NCI-H526 treated with DMSO at 0.1 percent for 48 hours (cell line): Measurements from ENCODE around the gene CD47.

Source experiments
- DNase-seq: peaks from one replicate; lab custom pipeline; 2025; lab: John Stamatoyannopoulos, UW

CD47 gene

DNA sequence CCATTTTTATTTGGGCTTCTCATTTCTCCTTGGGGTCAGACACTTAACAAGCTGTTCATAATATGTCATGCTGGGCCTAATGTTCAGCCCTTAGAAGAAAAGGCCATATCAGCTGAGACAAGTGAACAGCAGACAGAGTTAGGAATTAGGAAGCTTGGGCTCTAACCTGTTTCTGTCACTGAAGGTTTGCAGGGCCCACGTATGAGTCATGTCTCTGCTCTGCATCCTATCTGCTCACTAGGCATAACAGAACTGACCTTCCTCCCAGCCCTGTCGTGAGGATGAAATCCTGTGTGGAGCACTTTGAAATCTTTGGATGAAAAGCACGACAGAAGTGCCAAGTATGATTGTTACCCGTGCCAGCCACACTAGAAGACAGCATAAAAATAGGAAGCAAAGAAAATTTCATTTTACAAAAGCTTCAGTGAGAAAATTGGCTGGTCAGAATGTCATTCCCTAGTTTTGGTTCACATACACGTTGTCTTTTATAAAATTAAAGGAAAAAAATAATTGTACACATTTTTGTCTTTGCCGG, 26.5 kb upstream of the CD47 start:
- DNase-seq, result no peak

DNA sequence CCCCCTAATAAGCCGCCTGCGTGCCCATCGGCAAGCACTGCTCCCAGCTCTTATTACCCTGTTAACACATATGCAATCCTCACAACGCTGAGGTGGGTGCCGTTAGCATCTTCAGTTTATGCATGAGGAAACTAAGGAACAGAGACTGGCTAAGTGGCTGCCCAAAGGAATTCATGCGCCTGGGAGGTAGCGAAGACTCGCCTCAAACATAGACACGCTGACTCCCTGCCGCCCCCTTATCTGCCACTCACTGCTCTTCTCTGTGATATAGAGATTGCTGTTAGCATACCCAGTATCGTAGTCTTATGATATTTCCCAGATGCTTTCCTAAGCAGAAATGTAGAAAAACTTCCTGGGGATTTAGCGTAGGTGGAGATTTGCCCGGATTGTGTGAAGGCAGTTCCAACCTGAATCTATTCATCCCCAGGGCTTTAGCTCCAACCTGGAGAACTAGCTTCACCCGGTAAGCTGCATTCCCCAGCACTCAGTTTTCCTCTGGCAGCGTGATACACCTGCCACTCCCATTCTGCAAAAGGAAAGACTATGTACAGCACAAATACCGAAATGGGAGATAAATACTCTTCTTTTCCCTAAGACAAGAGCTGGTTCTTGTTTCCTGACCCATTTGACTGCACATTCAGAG, 23.7 kb upstream of the CD47 start:
- no peak for DNase-seq

DNA sequence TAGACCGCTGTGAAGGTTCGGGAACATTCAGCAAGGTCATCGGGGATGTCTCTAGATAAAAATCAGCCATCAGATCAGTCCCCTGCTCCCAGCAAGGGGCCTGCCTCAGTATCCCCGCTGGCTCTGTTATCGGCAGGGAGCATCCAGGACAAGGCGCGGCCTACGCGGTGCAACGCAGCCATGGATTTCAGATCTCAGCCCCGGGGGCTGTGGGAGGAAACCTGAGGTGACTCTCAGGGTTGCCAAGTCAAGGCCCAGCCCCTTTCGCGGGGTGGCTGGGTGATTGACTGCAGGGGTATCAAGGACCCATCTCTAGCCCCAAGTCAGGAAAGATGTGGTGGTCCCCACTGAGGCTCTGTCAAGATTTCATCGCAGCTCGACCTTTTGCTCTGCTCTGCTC, 23.1 kb upstream of the CD47 start:
- DNase-seq, result no peak

DNA sequence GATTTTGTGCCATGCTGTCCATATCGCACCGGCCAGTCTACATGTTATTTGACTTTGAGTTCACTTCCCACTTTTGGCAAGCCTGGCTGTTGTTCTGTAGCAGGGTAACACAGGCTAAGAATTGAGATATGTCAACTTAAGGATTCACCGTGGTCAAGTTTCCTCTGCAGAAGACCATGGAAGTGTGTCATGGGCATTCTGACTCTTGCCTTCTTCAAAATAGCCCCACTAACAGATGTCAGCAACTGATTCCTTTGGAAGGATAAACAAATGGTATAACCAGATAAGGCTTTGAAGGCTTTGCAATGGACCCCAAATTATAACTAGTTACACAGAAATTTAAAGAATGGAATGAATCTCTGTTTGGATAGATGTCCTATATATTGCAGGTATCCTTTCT, 20.1 kb upstream of the CD47 start:
- DNase-seq, result no peak

DNA sequence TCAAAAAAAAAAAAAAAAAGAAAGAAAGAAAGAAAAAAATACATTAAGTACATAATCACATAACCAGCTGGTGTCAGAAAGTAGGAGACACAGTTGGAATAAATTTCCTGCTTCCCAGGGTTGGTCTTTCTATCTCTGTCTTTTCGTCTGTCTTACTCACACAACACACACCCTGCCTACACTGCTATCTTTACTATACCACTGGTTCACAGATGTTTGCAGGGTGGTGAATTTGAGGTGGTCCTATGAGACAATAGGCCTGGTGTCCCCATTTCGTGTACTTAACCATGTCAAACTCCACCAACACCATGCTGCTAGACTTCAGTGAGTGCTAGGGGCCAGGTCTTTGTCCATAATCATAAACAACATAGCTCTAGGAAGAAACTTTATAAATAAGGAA, 17.6 kb upstream of the CD47 start:
- DNase-seq, result no peak

DNA sequence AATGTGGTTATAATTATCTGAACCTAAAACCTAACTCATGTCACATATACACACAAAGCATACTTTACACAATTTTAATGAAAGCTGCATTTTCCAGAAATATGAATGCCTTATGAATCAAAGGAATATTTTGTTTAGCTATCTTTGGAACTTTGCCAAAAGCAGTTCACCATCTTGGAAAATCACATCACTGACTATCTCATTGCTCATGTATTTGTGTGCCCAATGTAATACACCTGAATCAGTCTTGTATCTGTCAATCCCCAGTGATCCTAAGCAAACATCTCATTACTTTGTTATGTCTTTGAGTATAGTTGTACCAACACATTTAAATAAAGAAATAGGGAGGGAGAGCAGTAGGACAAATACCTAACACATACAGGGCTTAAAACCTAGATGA, 15.6 kb upstream of the CD47 start:
- no peak for DNase-seq

DNA sequence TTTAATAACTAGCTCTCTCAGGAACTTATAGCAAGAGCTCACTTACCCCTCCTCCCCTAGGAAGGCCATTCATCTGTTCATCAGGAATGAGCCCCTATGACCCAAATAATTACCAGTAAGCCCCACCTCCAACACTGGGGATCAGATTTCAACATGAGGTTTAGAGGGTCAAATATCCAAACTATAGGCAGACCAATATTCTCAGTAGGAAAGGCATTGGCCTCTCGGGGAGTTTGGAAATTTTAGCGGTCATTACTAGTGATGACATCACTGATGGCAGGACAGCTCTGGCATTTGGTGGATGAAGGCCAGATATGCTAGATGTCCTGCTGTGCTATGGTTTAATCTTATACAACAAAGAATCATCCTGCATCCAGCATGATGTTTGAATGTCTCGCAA, 15.2 kb upstream of the CD47 start:
- DNase-seq, result no peak

DNA sequence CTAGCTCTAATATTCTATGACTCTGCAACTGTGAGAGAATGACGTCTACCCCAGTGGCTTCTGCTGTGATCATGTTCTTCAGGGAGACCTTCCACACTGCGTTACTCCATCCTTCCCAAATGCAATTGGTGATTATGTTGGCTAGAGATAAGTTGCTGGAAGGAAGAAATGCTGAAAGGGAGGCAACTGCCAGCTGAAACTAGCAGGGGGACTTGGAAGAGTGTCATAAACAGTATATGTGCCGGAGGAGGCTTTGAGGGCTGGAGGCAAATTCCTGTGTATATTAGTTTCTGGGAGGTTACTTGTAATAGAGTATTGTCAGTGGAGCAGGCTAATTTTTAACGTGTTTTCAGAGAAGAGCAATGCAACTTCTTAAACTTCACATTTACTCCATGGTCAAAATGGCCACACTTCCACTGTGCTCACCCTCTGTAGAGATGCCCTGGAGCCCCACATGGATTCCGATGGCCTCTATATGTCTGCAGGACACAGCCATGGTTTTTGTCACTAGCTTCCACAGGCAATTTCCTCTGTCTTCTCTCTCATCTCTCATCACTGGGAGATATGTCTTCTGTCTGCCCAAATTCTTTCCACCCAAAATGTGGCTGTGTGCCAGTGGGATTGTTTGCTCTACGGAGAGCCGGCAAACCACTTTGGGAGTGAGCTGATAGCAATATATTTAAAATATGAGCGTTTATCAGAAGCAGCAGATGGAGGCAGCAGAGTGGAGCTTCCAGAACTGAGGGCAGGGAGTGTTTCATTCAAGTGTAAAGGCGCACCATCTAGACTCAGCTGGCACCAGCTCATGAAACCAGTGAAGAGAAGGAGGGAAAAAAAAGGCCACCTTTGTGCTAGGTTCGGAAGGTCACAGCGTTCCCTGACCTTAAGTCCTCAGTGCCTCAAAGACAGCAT, 13.3 kb upstream of the CD47 start:
- DNase-seq, result no peak

DNA sequence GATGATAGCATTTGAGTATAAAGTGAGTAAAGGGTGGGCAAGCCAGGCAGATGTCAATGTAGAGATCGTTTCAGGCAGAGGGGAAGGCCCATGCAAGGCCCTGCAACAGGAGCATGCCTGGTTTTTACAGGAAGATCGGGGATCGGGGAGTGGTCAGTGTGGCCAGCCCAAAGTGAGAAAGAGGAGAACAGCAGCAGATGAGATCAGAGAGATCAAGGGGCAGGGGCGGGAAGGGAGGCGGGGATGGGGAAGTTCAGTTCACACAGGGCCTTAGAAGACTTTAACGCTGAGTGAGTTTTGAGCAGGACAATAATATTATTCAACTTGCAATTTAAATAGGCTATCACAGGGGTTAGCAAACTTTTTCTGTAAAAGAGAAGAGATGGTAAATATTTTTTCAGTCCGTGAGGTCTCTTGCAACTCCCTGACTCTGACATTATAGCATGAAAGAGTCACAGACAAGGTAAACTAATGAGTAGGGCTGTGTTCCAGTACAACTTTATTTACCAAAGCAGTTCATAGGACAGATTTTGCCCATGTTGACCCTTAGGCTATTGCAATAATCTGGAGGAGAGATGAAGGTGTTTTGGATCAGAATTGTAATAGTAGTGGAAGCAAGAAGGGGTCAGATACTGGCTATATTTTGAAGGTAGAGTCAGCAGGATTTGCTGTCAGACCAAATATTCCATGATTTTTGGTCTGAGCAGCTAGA, 12.4 kb upstream of the CD47 start:
- no peak for DNase-seq

DNA sequence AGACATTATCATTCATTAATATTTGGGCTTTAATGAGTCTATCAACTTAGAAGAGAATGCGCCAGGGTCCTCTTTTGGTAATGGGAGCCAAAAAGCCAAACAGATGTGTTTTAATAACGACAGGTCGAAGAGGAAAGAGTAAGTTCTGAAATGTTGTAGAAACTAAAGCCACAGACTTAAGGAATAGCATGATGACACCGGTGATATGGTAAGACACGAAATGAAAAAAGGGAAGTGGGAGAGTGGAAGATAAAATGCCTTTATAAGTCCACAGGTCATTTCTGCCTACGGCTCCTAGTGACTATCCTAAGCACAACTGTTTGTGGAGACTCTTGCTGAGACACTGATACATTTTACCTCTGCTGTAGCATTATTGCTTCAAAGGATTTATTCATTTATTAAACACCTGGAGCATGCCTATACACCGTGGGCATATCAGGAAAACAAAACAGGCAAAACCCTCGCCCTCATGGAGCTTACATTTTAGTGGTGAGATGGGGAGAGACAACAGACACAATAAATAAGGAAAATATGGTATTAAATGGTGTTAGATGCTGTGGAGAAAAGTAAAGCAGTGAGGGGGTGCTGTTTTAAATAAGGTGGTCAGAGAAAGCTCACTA, 11.7 kb upstream of the CD47 start:
- DNase-seq, result no peak

DNA sequence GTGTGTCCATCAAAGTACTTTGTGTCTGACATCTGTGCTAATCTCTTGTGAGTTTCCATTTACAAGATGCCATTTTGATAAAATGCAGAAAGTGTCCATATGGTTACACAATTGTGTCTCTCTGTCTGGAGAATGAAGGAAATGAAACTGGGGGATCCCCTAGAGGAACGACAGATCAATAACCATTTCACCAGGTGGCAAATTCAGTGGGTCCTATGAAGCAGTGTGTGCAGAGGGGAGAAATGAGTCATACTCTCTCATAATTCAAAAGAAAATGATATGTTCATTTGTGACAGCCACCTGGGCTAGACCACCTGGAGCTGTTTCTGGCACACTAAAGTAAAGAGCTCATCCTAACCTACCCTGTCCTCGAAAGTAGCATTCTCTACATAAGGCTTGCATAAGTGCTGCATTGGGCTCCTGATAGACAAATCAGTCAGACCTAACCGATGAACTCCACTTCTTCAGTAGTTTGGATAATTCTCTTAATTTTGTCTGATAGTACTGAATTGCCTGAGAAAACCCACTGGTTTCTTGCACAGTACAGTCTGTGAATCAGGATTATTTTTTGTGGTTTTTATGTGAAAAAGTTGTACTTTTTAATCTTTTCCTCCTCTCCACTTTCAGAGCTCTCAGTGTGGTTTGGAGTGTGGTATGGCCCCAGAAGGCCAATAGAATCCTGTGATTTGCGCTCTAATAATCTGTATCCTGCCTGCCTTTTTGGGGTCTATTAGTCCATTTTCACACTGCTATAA, 10.3 kb upstream of the CD47 start:
- DNase-seq, result no peak

DNA sequence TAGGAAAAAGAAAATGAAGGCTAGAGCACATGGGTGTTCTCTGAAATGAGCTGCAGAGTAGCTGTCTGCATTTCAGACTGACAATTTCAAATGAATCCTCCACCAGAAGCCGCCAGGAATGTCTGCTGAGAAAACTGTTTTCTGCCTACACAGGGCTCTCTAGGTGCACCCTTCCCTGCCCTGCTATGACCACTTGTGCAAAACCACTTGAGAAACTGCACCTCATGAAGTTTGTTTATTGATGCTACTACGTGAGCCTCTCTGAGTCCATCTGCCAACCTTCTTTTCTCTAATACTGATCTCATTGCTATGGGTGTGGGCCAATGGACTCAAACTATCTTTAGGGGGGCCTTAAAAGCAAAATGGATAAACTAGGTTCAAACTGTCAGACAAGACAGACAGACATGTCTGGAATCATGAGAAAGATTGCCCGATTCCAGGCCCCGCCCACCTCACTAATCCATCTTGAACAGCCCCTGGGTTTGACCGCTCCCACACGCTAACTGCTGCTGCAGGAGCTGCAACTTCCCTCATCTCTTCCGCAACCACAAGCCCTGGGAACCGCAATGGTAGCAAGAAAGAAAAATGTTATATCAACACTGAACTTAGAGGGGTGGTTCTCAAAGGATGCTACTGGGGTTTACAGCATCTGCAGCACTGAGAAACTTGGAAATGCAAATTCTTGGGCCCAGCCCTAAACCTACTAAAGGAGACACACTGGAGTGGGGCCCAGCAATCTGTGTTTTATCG, 9.0 kb upstream of the CD47 start:
- DNase-seq, result no peak

DNA sequence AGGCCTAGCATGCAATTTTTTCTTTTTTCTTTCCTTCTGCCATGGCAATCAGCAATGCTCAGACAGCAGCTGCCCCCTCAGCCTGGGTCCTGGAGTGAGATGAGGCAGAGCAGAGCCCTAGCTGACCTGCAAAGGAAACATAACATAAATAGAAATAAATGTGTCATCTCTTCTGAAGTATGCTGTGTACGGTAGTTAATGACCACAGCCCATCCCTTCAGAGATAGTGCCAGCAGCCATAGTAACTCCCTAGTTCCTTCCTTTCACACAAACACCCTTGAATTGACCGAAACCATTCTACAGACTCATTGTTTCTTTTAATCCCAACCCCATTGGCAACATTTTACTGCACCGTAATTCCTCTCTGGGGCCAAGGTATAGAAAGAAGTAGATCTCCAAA, 8.4 kb upstream of the CD47 start:
- DNase-seq, result no peak

DNA sequence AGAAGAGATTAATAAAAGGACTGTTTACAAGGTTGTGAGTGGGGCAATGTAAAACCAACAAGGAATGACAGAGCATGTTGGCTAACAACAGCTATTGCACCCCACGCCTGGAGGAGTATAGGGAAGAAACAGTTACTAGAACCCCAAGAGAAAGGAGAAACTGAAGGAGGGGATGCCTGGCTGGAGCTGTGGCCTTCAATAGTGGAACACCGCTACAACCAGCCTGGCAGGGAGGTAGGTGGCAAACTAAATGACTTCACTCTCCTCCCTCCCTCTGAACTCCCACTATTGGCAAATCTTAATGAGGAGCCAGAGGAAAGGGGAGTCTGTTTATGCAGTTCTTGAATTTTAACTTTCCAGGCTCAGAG, 7.2 kb upstream of the CD47 start:
- no peak for DNase-seq

DNA sequence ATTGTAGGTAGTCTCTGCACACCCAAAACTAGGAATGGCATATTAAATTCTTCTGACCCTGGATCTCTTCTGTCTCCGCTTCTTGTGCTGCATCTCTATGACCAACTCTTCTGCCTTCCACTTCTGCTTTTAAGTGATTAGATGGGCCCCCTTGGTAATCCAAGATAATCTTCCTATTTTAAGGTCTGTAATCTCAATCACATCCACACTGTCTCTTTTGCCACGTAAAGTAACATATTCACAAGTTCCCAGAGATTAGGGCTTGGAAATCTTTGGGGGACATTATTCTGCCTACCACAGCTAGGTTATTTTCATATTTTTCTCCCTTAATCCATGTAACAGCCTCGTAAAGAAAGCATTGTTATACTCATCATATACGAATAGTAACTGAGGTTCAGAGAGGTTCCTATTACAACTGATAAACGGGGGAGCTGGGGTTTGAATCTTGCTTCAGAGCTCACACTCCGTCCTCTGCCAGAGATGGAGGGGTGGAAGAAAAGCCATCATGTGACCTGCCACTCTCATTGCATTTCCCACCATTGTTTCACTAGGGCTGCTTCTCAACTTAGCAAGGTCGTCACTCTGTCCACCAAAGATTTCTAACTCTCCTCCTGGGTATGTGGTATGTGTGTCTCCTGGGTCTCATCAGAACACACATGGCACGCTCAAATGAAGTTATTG, 6.6 kb upstream of the CD47 start:
- DNase-seq, result no peak

DNA sequence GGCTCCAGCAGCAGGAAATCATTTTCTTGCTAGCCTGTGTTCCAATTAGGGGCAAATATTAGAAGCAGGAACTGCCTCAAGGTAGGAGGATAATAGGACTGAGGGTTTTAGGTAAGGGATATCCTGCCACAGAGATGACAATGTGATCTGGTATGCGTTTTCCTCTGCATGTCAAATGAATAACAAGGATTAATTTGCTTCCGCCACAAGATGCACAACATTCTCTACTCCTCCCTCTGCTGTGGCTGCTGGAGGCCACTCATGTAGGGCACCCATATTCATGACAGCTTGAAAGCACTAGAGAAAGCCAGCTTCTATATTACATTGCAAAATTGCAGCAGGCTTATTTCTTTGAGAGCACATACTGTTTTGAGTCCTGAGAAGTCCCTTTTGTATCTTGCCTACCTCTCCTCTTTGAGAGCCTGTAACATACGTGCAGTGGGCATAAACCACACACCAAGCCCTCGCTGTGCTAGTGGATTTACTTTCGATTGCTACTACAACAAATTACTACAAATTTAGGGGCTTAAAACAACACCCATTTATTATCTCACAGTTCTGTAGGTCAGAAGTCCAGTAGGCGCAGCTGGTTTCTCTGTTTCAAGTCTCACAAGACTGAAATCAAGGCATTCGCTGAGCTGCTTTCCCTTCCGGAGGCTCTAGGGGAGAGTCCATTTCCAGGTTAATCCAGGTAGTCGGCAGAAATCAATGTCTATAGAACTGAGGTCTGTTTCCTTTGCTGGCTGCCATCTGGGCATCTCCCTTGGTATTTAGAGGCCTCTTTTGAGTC, 5.9 kb upstream of the CD47 start:
- DNase-seq, result no peak

DNA sequence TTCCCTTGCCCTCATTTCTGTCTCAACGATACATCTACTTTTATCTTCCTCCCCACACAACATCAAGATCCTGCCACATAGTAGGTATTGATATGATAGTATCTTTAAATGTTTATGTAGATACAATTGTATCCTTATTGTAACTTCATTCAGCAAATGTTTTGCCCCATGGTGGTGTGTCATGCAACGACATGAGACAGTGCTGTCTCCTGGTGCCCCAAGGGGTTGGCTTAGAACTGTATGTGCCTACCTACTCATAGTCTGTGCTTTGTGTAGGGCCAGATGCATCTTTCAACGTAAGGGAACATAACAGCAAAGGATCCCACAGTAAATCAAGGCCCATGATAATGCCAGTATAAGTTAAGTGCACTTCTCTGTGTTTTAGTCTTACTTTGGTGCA, 2.8 kb upstream of the CD47 start:
- DNase-seq, result no peak

DNA sequence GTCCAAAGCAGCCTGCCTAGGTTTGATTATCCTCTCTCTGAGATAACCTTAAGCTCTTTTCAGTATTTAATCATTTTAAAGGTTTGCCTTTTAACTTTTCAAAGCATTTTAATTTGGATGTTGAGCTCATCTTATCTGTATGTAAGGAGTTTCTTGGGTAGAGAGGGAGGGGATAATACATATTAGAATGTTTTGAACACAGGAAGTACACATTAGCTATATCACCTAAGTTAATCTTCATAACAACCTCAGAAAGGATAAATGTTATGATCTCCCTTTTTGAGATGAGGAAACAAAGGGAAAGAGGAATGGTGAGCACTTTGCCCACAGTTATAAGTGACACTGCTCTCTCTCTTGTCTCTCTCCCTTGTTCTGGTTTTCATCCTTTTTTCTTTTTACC, 2.2 kb upstream of the CD47 start:
- DNase-seq, result no peak

DNA sequence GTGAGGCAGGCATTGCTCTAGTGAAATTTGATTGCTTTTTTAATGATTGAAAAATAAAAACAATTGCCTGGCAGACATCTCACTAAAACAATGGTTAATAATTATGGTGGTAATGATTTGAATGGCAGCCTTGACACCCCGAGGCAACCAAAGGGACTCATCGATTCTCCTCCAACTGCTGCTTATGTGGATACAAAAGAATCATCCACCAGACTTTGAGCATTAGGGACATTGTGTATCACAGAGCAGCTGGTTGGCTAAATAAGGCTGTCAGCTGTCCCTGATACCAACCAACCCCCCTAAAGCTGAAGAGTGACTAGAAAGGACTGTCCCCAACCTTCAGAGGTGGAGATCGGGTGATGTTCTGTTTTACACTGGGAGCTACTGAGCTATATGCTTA, 1.7 kb upstream of the CD47 start:
- no peak for DNase-seq
